H1 (cell line): ENCODE results near the gene FCAMR.

Experiments used
- CEBPB ChIP-seq: IDR thresholded peaks from 2 replicates; pipeline ENCODE4 v1.6.1; 2012; ENCODE audit warnings: low read depth, low read length
- JUN ChIP-seq: IDR thresholded peaks from 2 replicates; pipeline ENCODE4 v1.6.1; 2011; ENCODE audit warnings: low read depth, mild to moderate bottlenecking, improper control_type of control experiment, low read length
- MAX ChIP-seq: IDR thresholded peaks from 2 replicates; pipeline ENCODE4 v1.6.1; 2012; ENCODE audit warnings: inconsistent platforms
- POLR2AphosphoS5 ChIP-seq: IDR thresholded peaks from 2 replicates; pipeline ENCODE4 v1.6.1; 2011; ENCODE audit warnings: low read depth, low read length
- RAD21 ChIP-seq, 2 experiments: IDR thresholded peaks in 1 of 2; conservative IDR thresholded peaks in 1 of 2; 2 replicates each; pipeline ENCODE4 v1.6.1; 2011; ENCODE audit warnings: low read depth in 2 of 2, low read length in 2 of 2, improper control_type of control experiment in 1 of 2, inconsistent platforms in 1 of 2, mild to moderate bottlenecking in 1 of 2, moderate library complexity in 1 of 2
- TEAD4 ChIP-seq: IDR thresholded peaks from 2 replicates; pipeline ENCODE4 v1.6.1; 2012; ENCODE audit warnings: low read depth, low read length, inconsistent platforms, mixed read lengths
- TF ChIP-seq, protein P1 (sequence below), 3 experiments: IDR thresholded peaks; 1 replicate in 2 of 3; 2 replicates in 1 of 3; pipeline versions ENCODE4 v1.5.1 to v1.6.1; 2011; ENCODE audit warnings: low read length in 3 of 3, mild to moderate bottlenecking in 3 of 3, inconsistent platforms in 2 of 3, low read depth in 1 of 3, moderate library complexity in 1 of 3; ENCODE audit not compliant: insufficient read depth in 1 of 3; ENCODE audit errors: control extremely low read depth in 1 of 3

- TF ChIP-seq RAD21 (IDR thresholded peaks at IDR 0.05 in 1 of 2, conservative IDR thresholded peaks at IDR 0.05 in 1 of 2; ENCODE audit: low read depth in 2 of 2, low read length in 2 of 2) (no peak), JUN (no peak), CEBPB (no peak), MAX (no peak), POLR2AphosphoS5 (no peak), TEAD4 (no peak)
- TF ChIP-seq, protein P1, sequence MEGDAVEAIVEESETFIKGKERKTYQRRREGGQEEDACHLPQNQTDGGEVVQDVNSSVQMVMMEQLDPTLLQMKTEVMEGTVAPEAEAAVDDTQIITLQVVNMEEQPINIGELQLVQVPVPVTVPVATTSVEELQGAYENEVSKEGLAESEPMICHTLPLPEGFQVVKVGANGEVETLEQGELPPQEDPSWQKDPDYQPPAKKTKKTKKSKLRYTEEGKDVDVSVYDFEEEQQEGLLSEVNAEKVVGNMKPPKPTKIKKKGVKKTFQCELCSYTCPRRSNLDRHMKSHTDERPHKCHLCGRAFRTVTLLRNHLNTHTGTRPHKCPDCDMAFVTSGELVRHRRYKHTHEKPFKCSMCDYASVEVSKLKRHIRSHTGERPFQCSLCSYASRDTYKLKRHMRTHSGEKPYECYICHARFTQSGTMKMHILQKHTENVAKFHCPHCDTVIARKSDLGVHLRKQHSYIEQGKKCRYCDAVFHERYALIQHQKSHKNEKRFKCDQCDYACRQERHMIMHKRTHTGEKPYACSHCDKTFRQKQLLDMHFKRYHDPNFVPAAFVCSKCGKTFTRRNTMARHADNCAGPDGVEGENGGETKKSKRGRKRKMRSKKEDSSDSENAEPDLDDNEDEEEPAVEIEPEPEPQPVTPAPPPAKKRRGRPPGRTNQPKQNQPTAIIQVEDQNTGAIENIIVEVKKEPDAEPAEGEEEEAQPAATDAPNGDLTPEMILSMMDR (IDR thresholded peaks at IDR 0.05; ENCODE audit: control extremely low read depth in 1 of 3, insufficient read depth in 1 of 3, low read depth in 1 of 3, low read length in 3 of 3): no peak
Observed at GRCh38 chr1:207001492-207002245, 31.4 kb upstream of the FCAMR start.
